H9 (cell line): Measurements from ENCODE around the gene DNAH8. TPM values are rescaled to one million over a fixed set of nuclear protein-coding genes. Genes with fewer than 3 reads are reported as not detected.

Source experiments
- DNase-seq: peaks from one replicate; pipeline ENCODE4 v3.0.0-alpha.2; 2017
- H2AFZ ChIP-seq: one replicate; pipeline ENCODE4 v1.6.1; 2013; ENCODE audit warnings: mild to moderate bottlenecking, low read length, control low read depth, moderate library complexity
- H2AK5ac ChIP-seq: 2 replicates; pipeline ENCODE4 v1.6.1; 2013; ENCODE audit warnings: low read length, control low read depth, mixed read lengths; ENCODE audit not compliant: insufficient read length
- H2BK120ac ChIP-seq: one replicate; pipeline ENCODE4 v1.6.1; 2013; ENCODE audit warnings: low read depth, mild to moderate bottlenecking, low read length, control low read depth, inconsistent platforms; ENCODE audit not compliant: poor library complexity, severe bottlenecking
- H2BK12ac ChIP-seq: 2 replicates; pipeline ENCODE4 v1.6.1; 2013; ENCODE audit warnings: low read length, control low read depth, mixed read lengths, low read depth; ENCODE audit not compliant: insufficient read length
- H2BK15ac ChIP-seq: 2 replicates; pipeline ENCODE4 v1.6.1; 2013; ENCODE audit warnings: low read depth, low read length, control low read depth
- H2BK20ac ChIP-seq: one replicate; pipeline ENCODE4 v1.6.1; 2013; ENCODE audit warnings: low read depth, mild to moderate bottlenecking, low read length, control low read depth, inconsistent platforms; ENCODE audit not compliant: poor library complexity, severe bottlenecking
- H2BK5ac ChIP-seq: 2 replicates; pipeline ENCODE4 v1.6.1; 2013; ENCODE audit warnings: low read length, control low read depth, mixed read lengths; ENCODE audit not compliant: insufficient read length
- H3K14ac ChIP-seq: 2 replicates; pipeline ENCODE4 v1.6.1; 2013; ENCODE audit warnings: low read length, control low read depth; ENCODE audit not compliant: insufficient read depth
- H3K18ac ChIP-seq: 2 replicates; pipeline ENCODE4 v1.6.1; 2013; ENCODE audit warnings: low read depth, mild to moderate bottlenecking, mixed read lengths, low read length, control low read depth; ENCODE audit not compliant: insufficient read length
- H3K23ac ChIP-seq: 2 replicates; pipeline ENCODE4 v1.6.1; 2013; ENCODE audit warnings: low read length, control low read depth, mixed read lengths, low read depth; ENCODE audit not compliant: insufficient read length
- H3K23me2 ChIP-seq: 2 replicates; pipeline ENCODE4 v1.6.1; 2013; ENCODE audit warnings: low read depth, mild to moderate bottlenecking, mixed read lengths, low read length, control low read depth; ENCODE audit not compliant: insufficient read length, poor library complexity, severe bottlenecking
- H3K27ac ChIP-seq: 2 replicates; pipeline ENCODE4 v1.5.1; 2013; ENCODE audit warnings: low read length, control low read depth, mixed read lengths, low read depth; ENCODE audit not compliant: insufficient read length
- H3K27me3 ChIP-seq: 2 replicates; pipeline ENCODE4 v1.6.1; 2013; ENCODE audit warnings: low read length, control low read depth, inconsistent platforms; ENCODE audit not compliant: insufficient read depth
- H3K4ac ChIP-seq: 2 replicates; pipeline ENCODE4 v1.6.1; 2013; ENCODE audit warnings: low read depth, mild to moderate bottlenecking, control low read depth, inconsistent platforms, low read length, moderate library complexity
- H3K4me1 ChIP-seq: 2 replicates; pipeline ENCODE4 v1.6.1; 2013; ENCODE audit warnings: low read length, control low read depth, inconsistent platforms; ENCODE audit not compliant: insufficient read depth
- H3K4me2 ChIP-seq: 2 replicates; pipeline ENCODE4 v1.6.1; 2013; ENCODE audit warnings: low read length, control low read depth, mixed read lengths; ENCODE audit not compliant: insufficient read length, insufficient read depth
- H3K56ac ChIP-seq: 2 replicates; pipeline ENCODE4 v1.6.1; 2013; ENCODE audit warnings: low read depth, mild to moderate bottlenecking, mixed read lengths, low read length, control low read depth; ENCODE audit not compliant: insufficient read length
- H3K79me1 ChIP-seq: 2 replicates; pipeline ENCODE4 v1.6.1; 2013; ENCODE audit warnings: low read depth, mild to moderate bottlenecking, moderate library complexity, low read length, control low read depth, inconsistent platforms; ENCODE audit not compliant: insufficient read depth, poor library complexity, severe bottlenecking
- H3K79me2 ChIP-seq: 2 replicates; pipeline ENCODE4 v1.6.1; 2013; ENCODE audit warnings: low read length, control low read depth, inconsistent platforms; ENCODE audit not compliant: insufficient read depth
- H3K9ac ChIP-seq: 2 replicates; pipeline ENCODE4 v1.6.1; 2013; ENCODE audit warnings: low read length, control low read depth, mixed read lengths; ENCODE audit not compliant: insufficient read length; ENCODE audit errors: extremely low read depth
- H3K9me3 ChIP-seq: one replicate; pipeline ENCODE4 v1.6.1; 2013; ENCODE audit warnings: low read depth, low read length, inconsistent platforms; ENCODE audit not compliant: control insufficient read depth
- H3T11ph ChIP-seq: one replicate; pipeline ENCODE4 v1.6.1; 2013; ENCODE audit warnings: mild to moderate bottlenecking, low read length, control low read depth, inconsistent platforms
- H4K20me1 ChIP-seq: one replicate; pipeline ENCODE4 v1.6.1; 2013; ENCODE audit not compliant: control insufficient read depth, insufficient read length, insufficient read depth
- H4K5ac ChIP-seq: 2 replicates; pipeline ENCODE4 v1.6.1; 2013; ENCODE audit warnings: low read depth, mild to moderate bottlenecking, mixed read lengths, low read length, control low read depth; ENCODE audit not compliant: insufficient read length
- H4K8ac ChIP-seq: replicated peaks from 2 replicates; pipeline ENCODE4 v1.6.1; 2013; ENCODE audit warnings: low read length, control low read depth, mixed read lengths, low read depth; ENCODE audit not compliant: insufficient read length
- H4K91ac ChIP-seq: 2 replicates; pipeline ENCODE4 v1.6.1; 2013; ENCODE audit warnings: low read depth, mild to moderate bottlenecking, moderate library complexity, mixed read lengths, low read length, control low read depth; ENCODE audit not compliant: insufficient read length
- H3K27ac Mint-ChIP-seq, 3 experiments: 2 replicates in 2 of 3; 3 replicates in 1 of 3; pipeline ENCODE4 v1.8.0; 2020 to 2021; ENCODE audit warnings: mixed read lengths in 3 of 3, mild to moderate bottlenecking in 1 of 3, moderate library complexity in 1 of 3
- H3K27me3 Mint-ChIP-seq: 2 replicates; pipeline ENCODE4 v1.8.0; 2021; ENCODE audit warnings: low read depth, mild to moderate bottlenecking, moderate library complexity, mixed read lengths
- H3K36me3 Mint-ChIP-seq, 3 experiments: 2 replicates in 2 of 3; 3 replicates in 1 of 3; pipeline ENCODE4 v1.8.0; 2020 to 2021; ENCODE audit warnings: low read depth in 3 of 3, mixed read lengths in 3 of 3; ENCODE audit not compliant: insufficient read depth in 1 of 3
- H3K4me1 Mint-ChIP-seq, 2 experiments: 2 replicates each; pipeline ENCODE4 v1.8.0; 2020; ENCODE audit warnings: mixed read lengths in 2 of 2
- H3K4me3 Mint-ChIP-seq, 2 experiments: 2 replicates in 1 of 2; 3 replicates in 1 of 2; pipeline ENCODE4 v1.8.0; 2020 to 2021; ENCODE audit warnings: mild to moderate bottlenecking in 2 of 2, mixed read lengths in 2 of 2, moderate library complexity in 1 of 2
- H3K9me3 Mint-ChIP-seq, 2 experiments: 2 replicates in 1 of 2; 3 replicates in 1 of 2; pipeline ENCODE4 v1.8.0; 2020; ENCODE audit warnings: mild to moderate bottlenecking in 2 of 2, mixed read lengths in 2 of 2, moderate library complexity in 1 of 2
- WGBS: extraction: QIAGEN DNeasy Blood & Tissue Kit; methylation state at CpG from one replicate; pipeline ENCODE4 v1.1.7; 2013; ENCODE audit warnings: missing lambda C conversion rate, low lambda C conversion rate, mixed read lengths; ENCODE audit not compliant: insufficient read length; ENCODE audit errors: extremely low coverage; 5-methylcytosine and 5-hydroxymethylcytosine counted together
- total RNA-seq: library from RNA; stranded (reverse); gene quantifications from 2 replicates; pipeline ENCODE4 v1.2.1, GENCODE V29; 2021
- TF ChIP-seq, protein P1 (sequence below): fragments of 200-600 bp; sonication (generic); conservative IDR thresholded peaks from 3 replicates; pipeline ENCODE4 v1.8.0; 2021; ENCODE audit warnings: antibody characterized with exemption, mild to moderate bottlenecking

DNAH8 gene
- total RNA-seq, 1 experiment from 2014 or later: not detected

DNA sequence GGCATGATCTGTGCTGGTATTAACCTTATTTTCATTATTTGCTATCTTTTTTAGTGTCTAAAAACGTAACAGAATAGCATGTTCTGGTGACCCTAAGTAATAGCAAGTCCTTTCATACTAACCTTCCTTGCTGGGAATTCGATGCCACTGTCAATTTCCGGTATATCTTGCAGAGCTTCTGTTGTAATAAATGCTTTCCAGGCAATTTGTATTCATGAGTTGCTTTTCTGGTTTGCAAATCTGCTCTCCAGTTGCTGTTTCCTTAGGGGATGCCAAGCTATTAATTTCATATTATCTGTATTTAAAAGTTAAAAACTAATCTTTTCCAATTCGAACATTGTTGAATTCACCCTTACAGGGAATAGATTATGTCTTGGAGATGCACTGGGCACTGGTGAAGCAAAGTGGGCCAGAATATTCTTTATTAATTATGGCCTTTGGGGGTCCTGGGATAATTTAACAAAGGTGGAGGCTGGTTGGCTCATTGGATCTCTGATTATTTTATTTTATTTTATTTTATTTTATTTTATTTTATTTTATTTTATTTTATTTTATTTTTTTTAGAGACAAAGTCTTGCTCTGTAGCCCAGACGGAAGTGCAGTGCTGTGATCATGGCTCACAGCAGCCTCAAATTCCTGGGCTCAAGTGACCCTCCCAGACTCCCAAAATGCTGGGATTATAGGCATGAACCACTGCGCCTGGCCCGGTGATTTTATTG lies 209.8 kb downstream of the DNAH8 start:
- Histone ChIP-seq H3K27ac (no peak overlapping the region), H3K9ac (no peak overlapping the region), H4K91ac (no peak overlapping the region), H3K14ac (no peak overlapping the region), H3K56ac (no peak overlapping the region), H2AK5ac (no peak overlapping the region), H3K79me2 (no peaks in the 10 kb centered on the region), H3K79me1 (no peaks in the 10 kb centered on the region), H2BK20ac (no peak overlapping the region), H3K4ac (no peak overlapping the region), H3K18ac (no peak overlapping the region), H3K4me2 (no peak overlapping the region), H3K23ac (no peak overlapping the region), H4K20me1 (no peaks in the 10 kb centered on the region), H2BK120ac (no peak overlapping the region), H4K5ac (no peak overlapping the region), H2BK15ac (no peak overlapping the region), H2BK12ac (no peak overlapping the region), H3K27me3 (no peaks in the 10 kb centered on the region), H3K23me2 (no peaks in the 10 kb centered on the region), H4K8ac (no peak overlapping the region), H2AFZ (no peak overlapping the region), H3K4me1 (peaks cover 6% of the 10 kb centered on the region; the same call in 1 of the 2 replicates), H2BK5ac (no peak overlapping the region), H3K9me3 (no peaks in the 10 kb centered on the region), H3T11ph (no peak overlapping the region)
- no peak for DNase-seq
- H3K27ac Mint-ChIP-seq: no peak overlapping the region
- H3K27me3 Mint-ChIP-seq: no peaks in the 10 kb centered on the region
- H3K4me1 Mint-ChIP-seq: peaks cover 27 to 29% of the 10 kb centered on the region in 2 experiments
- H3K9me3 Mint-ChIP-seq: no peaks in the 10 kb centered on the region; a peak in 1 of 5 replicates
- no CpG with 5 or more reads among the region's 7 CpGs for WGBS
- TF ChIP-seq, protein P1, sequence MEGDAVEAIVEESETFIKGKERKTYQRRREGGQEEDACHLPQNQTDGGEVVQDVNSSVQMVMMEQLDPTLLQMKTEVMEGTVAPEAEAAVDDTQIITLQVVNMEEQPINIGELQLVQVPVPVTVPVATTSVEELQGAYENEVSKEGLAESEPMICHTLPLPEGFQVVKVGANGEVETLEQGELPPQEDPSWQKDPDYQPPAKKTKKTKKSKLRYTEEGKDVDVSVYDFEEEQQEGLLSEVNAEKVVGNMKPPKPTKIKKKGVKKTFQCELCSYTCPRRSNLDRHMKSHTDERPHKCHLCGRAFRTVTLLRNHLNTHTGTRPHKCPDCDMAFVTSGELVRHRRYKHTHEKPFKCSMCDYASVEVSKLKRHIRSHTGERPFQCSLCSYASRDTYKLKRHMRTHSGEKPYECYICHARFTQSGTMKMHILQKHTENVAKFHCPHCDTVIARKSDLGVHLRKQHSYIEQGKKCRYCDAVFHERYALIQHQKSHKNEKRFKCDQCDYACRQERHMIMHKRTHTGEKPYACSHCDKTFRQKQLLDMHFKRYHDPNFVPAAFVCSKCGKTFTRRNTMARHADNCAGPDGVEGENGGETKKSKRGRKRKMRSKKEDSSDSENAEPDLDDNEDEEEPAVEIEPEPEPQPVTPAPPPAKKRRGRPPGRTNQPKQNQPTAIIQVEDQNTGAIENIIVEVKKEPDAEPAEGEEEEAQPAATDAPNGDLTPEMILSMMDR: no peak
- no peaks in the 10 kb centered on the region for H3K36me3 Mint-ChIP-seq
- H3K4me3 Mint-ChIP-seq: no peak overlapping the region
